Measurements from ENCODE around the gene ARHGAP6.

The ARHGAP6 gene

DNA sequence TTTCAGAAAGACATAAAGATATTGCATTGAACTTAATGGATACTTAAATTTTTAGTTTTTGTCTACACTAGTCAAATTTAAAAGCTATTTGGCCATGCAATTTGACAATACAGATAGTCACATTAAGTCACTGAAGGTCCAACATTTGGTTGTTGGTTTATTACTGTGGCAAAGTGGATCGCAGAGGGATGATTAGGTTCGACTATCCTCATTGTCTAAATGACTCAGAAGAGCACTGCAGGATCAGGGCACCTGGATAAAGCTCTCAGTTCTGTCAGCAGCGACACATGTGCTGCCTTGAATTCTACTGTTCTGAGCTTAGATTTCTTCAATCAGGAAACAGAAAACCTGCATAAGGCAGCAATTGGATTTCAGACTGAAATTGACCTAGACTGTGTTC, 241.8 kb downstream of the ARHGAP6 start:
- TF ChIP-seq, protein P1, sequence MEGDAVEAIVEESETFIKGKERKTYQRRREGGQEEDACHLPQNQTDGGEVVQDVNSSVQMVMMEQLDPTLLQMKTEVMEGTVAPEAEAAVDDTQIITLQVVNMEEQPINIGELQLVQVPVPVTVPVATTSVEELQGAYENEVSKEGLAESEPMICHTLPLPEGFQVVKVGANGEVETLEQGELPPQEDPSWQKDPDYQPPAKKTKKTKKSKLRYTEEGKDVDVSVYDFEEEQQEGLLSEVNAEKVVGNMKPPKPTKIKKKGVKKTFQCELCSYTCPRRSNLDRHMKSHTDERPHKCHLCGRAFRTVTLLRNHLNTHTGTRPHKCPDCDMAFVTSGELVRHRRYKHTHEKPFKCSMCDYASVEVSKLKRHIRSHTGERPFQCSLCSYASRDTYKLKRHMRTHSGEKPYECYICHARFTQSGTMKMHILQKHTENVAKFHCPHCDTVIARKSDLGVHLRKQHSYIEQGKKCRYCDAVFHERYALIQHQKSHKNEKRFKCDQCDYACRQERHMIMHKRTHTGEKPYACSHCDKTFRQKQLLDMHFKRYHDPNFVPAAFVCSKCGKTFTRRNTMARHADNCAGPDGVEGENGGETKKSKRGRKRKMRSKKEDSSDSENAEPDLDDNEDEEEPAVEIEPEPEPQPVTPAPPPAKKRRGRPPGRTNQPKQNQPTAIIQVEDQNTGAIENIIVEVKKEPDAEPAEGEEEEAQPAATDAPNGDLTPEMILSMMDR (IDR thresholded peaks at IDR 0.05; ENCODE audit: insufficient read depth, low read length, missing control alignments): no peak
- ChIA-PET CTCF (interaction anchor here (0.8 to 1.9 kb wide), 3 partner anchors 8 to 107 kb away, joined by 3 to 5 read pairs (median 4); no protein-coding TSS in a partner anchor), POLR2A (no interaction called here)
- H3K4me3 ChIP-seq (ENCODE audit: low read depth, low read length): no peak overlapping the region
- DNase-seq (ENCODE audit: low read depth, low spot score): no peak

DNA sequence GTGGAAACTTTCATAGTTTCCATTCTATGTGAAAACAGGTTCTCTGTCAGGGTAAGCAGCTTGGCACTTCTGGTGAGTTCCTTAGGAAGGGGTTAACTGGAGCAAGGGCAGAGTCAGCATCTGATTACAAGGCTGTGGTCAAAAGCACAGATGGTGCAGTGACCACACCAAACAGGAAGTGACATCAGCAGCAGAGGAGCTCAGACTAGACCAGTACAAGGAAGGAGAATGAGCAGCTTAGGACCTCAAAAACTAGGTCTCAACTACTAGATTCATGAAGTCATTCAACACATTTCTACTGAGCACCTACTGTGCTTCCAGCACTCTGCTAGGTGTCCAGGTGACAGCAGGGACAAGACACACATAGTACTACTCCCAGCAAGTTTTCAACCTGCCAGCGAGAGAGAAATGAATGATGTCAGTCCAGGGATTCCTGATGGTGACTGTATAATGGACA, 242.3 kb downstream of the ARHGAP6 start:
- POLR2A ChIA-PET: no interaction called here
- DNase-seq (ENCODE audit: low read depth, low spot score): no peak
- CTCF ChIA-PET: interaction anchor here (0.8 kb wide), 1 partner anchor 42 kb away, joined by 4 read pairs; no protein-coding TSS in a partner anchor
- H3K4me3 ChIP-seq (ENCODE audit: low read depth, low read length): no peak overlapping the region
- TF ChIP-seq, protein P1 (IDR thresholded peaks at IDR 0.05; ENCODE audit: insufficient read depth, low read length, missing control alignments): no peak

DNA sequence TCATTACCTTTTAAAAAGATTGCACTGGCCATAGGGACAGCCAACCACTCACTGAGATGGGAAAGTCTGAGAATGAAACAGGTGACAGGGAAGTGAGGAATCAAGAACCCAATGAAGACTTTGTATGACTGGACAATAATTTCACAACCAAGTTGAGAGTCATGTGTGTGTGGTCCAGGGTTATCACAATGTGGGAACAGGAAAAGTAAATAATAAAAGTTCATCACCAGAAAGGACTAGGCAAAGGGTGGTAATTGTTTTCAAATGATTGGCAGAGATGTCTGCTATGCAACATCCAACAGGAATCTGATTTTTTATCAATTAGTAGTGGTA, 243.2 kb downstream of the ARHGAP6 start:
- TF ChIP-seq, protein P1 (IDR thresholded peaks at IDR 0.05; ENCODE audit: insufficient read depth, low read length, missing control alignments): no peak
- no peak for DNase-seq (ENCODE audit: low read depth, low spot score)
- H3K4me3 ChIP-seq (ENCODE audit: low read depth, low read length): no peak overlapping the region
- CTCF ChIA-PET: no interaction called here
- POLR2A ChIA-PET: no interaction called here

DNA sequence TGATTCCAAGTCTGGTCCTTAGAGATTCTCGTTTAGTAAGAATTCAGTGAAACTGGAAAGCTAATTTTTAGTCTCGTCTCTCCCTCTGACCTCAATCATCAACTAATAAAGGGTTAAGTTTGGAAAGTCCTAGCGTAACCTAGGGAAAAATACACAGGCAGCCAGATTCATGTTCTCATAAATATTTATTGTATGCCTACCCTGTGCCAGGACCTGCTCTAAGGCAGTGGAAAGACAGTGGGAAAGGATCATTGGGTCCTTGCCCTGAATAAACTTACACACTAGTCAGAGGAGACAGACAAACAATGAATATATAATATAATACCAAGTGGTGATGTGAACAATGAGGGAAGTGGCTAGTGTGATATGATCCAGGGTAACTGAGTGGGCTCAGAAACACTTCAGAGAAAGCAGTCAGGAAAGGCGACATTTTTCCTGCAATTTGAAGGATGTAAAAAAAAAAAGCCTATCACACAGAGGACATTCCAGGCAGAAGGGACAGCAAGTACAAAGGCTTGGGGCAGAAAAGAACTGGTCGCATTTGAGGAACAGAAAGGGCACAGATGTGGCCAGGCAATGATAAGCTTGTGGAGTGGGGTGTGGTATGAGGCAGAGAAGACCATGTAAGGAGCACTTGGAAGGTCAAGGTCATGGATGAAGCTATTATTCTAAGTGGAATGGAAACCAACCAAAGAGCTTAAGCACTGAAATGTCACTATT, 243.8 kb downstream of the ARHGAP6 start:
- H3K4me3 ChIP-seq (ENCODE audit: low read depth, low read length): no peak overlapping the region
- ChIA-PET POLR2A (no interaction called here), CTCF (no interaction called here)
- TF ChIP-seq, protein P1 (IDR thresholded peaks at IDR 0.05; ENCODE audit: insufficient read depth, low read length, missing control alignments): no peak
- DNase-seq (ENCODE audit: low read depth, low spot score): no peak

DNA sequence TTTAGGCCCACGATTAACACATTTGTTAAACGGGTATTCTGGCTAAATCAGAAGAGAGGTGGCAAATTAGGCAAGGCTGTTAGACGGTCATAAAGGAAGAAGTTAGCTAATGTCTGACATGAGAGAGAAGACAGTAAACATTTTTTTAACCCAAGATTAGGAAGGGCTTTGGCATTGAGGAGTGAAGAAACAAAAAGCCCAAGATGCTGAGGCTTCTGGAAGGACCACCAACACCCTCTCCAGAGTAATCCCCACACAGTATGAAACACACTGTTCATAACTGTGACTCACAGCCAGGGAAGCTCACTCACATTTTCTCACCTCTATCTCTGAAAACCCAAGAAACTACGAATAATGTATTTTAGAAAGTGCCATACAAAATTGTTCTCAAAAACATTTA, 244.9 kb downstream of the ARHGAP6 start:
- POLR2A ChIA-PET: no interaction called here
- TF ChIP-seq, protein P1 (IDR thresholded peaks at IDR 0.05; ENCODE audit: insufficient read depth, low read length, missing control alignments): no peak
- H3K4me3 ChIP-seq (ENCODE audit: low read depth, low read length): no peak overlapping the region
- CTCF ChIA-PET: no interaction called here
- DNase-seq (ENCODE audit: low read depth, low spot score): no peak

DNA sequence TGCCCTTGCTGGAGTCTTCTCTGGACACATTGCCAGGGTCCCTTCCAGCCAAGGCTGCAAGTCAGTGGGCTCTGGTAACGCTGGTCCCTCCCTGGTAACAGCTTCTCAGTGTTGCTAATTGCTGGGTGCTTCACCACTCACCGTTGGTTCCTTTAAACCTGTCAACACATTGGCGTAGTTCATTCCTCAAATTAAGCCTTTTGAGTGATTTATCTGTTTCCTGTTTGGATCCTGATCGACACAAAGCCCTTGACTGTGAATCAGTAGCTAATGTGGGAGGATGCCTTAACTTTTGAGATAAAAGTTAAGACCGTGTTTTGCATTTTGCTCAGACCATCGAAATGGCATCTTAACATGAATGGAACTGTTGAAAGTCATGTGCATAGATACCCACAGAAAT, 246.6 kb downstream of the ARHGAP6 start:
- POLR2A ChIA-PET: no interaction called here
- H3K4me3 ChIP-seq (ENCODE audit: low read depth, low read length): no peak overlapping the region
- DNase-seq (ENCODE audit: low read depth, low spot score): no peak
- TF ChIP-seq, protein P1 (IDR thresholded peaks at IDR 0.05; ENCODE audit: insufficient read depth, low read length, missing control alignments): no peak
- CTCF ChIA-PET: no interaction called here
